ENCODE measurements around the gene ADGRV1. TPM values are rescaled to one million over a fixed set of nuclear protein-coding genes. Genes with fewer than 3 reads are reported as not detected.

ADGRV1 gene
- total and polyA plus RNA-seq, 2 donors (not counting 3 experiments of a cell fraction or from before 2014, with no cell fraction given), result 0.11 to 0.55 TPM

- Histone ChIP-seq H4K20me1 (replicated peaks; ENCODE audit: control insufficient read depth, extremely low read depth, insufficient read depth, low read length) (no peaks in the 10 kb centered on the region), H3K27me3 (ENCODE audit: control insufficient read depth in 2 of 2, insufficient read depth in 2 of 2, low read length in 2 of 2) (peaks cover 0 to under 1% of the 10 kb centered on the region in 2 experiments), H3K79me2 (ENCODE audit: control insufficient read depth, insufficient read depth, low read length) (no peaks in the 10 kb centered on the region), H3K9me3 (replicated peaks; ENCODE audit: control insufficient read depth, insufficient read depth, low read length) (no peaks in the 10 kb centered on the region), H3K9ac (replicated peaks; ENCODE audit: extremely low read depth, insufficient read depth, low read length) (no peak overlapping the region), H3K4me2 (ENCODE audit: insufficient read depth, low read length) (no peak overlapping the region), H3K36me3 (ENCODE audit: control insufficient read depth in 2 of 2, extremely low read depth in 1 of 2, insufficient read depth in 2 of 2, low read length in 2 of 2) (no peaks in the 10 kb centered on the region), H2AFZ (ENCODE audit: low read depth, low read length) (no peak overlapping the region), H3K4me3 (replicated peaks in 1 of 3; ENCODE audit: insufficient read depth in 1 of 3, low read depth in 1 of 3, low read length in 3 of 3) (no peak overlapping the region), H3K9me1 (replicated peaks; ENCODE audit: control insufficient read depth, extremely low read depth, insufficient read depth, low read length) (no peaks in the 10 kb centered on the region), H3K27ac (ENCODE audit: insufficient read depth, low read depth, low read length) (no peak overlapping the region), H3K4me1 (ENCODE audit: control insufficient read depth, extremely low read depth, insufficient read depth, low read length) (no peaks in the 10 kb centered on the region)
- intact Hi-C loops (cut with micrococcal nuclease) (no loop called here), dilution Hi-C loops (cut with MboI; ENCODE audit: extremely low pct_ligation_motif_present, low sequenced_read_pairs) (no loop called here)
- TF ChIP-seq MYC (IDR thresholded peaks at IDR 0.05; ENCODE audit: low read depth, low read length), result no peak
- TF ChIP-seq JUN (IDR thresholded peaks at IDR 0.05; ENCODE audit: borderline replicate concordance, insufficient read depth, insufficient read length, low read depth), result no peak
- POLR2A ChIA-PET, result no interaction called here
- no TSS peak for BruUV-seq (replicated peaks)
- CTCF ChIA-PET, result no interaction called here
- no peak for DNase-seq (ENCODE audit: low read depth, low spot score)
- FAIRE-seq, result no peak
These were observed 79.1 kb downstream of the ADGRV1 start for GRCh38 chr5:90637731-90638130.

- peak; percentile 21 for FAIRE-seq
- Histone ChIP-seq H3K9ac (replicated peaks; ENCODE audit: extremely low read depth, insufficient read depth, low read length) (no peak overlapping the region), H3K27ac (ENCODE audit: insufficient read depth, low read depth, low read length) (no peak overlapping the region), H3K27me3 (ENCODE audit: control insufficient read depth in 2 of 2, insufficient read depth in 2 of 2, low read length in 2 of 2) (no peaks in the 10 kb centered on the region), H3K9me1 (replicated peaks; ENCODE audit: control insufficient read depth, extremely low read depth, insufficient read depth, low read length) (no peaks in the 10 kb centered on the region), H3K79me2 (ENCODE audit: control insufficient read depth, insufficient read depth, low read length) (no peaks in the 10 kb centered on the region), H4K20me1 (replicated peaks; ENCODE audit: control insufficient read depth, extremely low read depth, insufficient read depth, low read length) (no peaks in the 10 kb centered on the region), H3K4me1 (ENCODE audit: control insufficient read depth, extremely low read depth, insufficient read depth, low read length) (no peaks in the 10 kb centered on the region), H3K4me3 (replicated peaks in 1 of 3; ENCODE audit: insufficient read depth in 1 of 3, low read depth in 1 of 3, low read length in 3 of 3) (no peak overlapping the region), H3K36me3 (ENCODE audit: control insufficient read depth in 2 of 2, extremely low read depth in 1 of 2, insufficient read depth in 2 of 2, low read length in 2 of 2) (no peaks in the 10 kb centered on the region), H3K4me2 (ENCODE audit: insufficient read depth, low read length) (no peak overlapping the region), H2AFZ (ENCODE audit: low read depth, low read length) (no peak overlapping the region), H3K9me3 (replicated peaks; ENCODE audit: control insufficient read depth, insufficient read depth, low read length) (no peaks in the 10 kb centered on the region)
- intact Hi-C loops (cut with micrococcal nuclease), result no loop called here
- no TSS peak for BruUV-seq (replicated peaks)
- dilution Hi-C loops (cut with MboI; ENCODE audit: extremely low pct_ligation_motif_present, low sequenced_read_pairs), result no loop called here
- POLR2A ChIA-PET, result no interaction called here
- no peak for DNase-seq (ENCODE audit: low read depth, low spot score)
- CTCF ChIA-PET, result no interaction called here
- no peak for TF ChIP-seq CTCF (IDR thresholded peaks at IDR 0.05; ENCODE audit: extremely low read depth in 1 of 2, insufficient read depth in 1 of 2, low read depth in 1 of 2, low read length in 2 of 2)
- TF ChIP-seq MAX (IDR thresholded peaks at IDR 0.05; ENCODE audit: insufficient read depth, insufficient read length), result no peak
- TF ChIP-seq JUN (IDR thresholded peaks at IDR 0.05; ENCODE audit: borderline replicate concordance, insufficient read depth, insufficient read length, low read depth), result no peak
- TF ChIP-seq EZH2 (IDR thresholded peaks at IDR 0.05; ENCODE audit: borderline replicate concordance, low read depth, low read length, severe bottlenecking), result no peak
- no peak for TF ChIP-seq POLR2AphosphoS5 (IDR thresholded peaks at IDR 0.05; ENCODE audit: insufficient read depth, low read depth, low read length)
- no peak for TF ChIP-seq POLR2A (IDR thresholded peaks at IDR 0.05; ENCODE audit: low read depth, low read length)
- TF ChIP-seq FOS (IDR thresholded peaks at IDR 0.05; ENCODE audit: borderline replicate concordance, insufficient read depth, low read length), result no peak
- no peak for TF ChIP-seq GATA2 (IDR thresholded peaks at IDR 0.05; ENCODE audit: insufficient read depth, insufficient read length, low read depth, low read length)
- no peak for TF ChIP-seq MYC (IDR thresholded peaks at IDR 0.05; ENCODE audit: low read depth, low read length)
These were observed 80.3 kb downstream of the ADGRV1 start for GRCh38 chr5:90638878-90639277.
